Vagina (tissue), 2 donors: ENCODE data around the gene SLC38A9. TPM values are rescaled to one million over a fixed set of nuclear protein-coding genes. Genes with fewer than 3 reads are reported as not detected.
"Not testable (repeated sequence)": the region's sequence is repeated elsewhere in the genome, so short reads cannot be mapped to it uniquely, and the experiment has no call there.

Source experiments
- DNase-seq, 2 donors: peaks; one replicate each; pipeline ENCODE4 v3.0.0-alpha.2; 2017; ENCODE audit errors: extremely low spot score in 2 of 2
- H3K27ac ChIP-seq: fragments of 200-600 bp; sonication (generic); one replicate; pipeline ENCODE4 v1.5.1; 2019
- H3K27me3 ChIP-seq: fragments of 200-600 bp; sonication (generic); one replicate; pipeline ENCODE4 v1.5.1; 2019
- H3K36me3 ChIP-seq, 2 donors: fragments of 200-600 bp; sonication (generic); one replicate each; pipeline ENCODE4 v1.5.1; 2017 to 2019
- H3K4me1 ChIP-seq: fragments of 200-600 bp; sonication (generic); one replicate; pipeline ENCODE4 v1.5.1; 2019
- H3K4me3 ChIP-seq, 2 donors: fragments of 200-600 bp; sonication (generic); 1 replicate in 1 of 2; 2 replicates in 1 of 2; pipeline ENCODE4 v1.5.1; 2016 to 2019
- H3K9me3 ChIP-seq: fragments of 200-600 bp; sonication (generic); one replicate; pipeline ENCODE4 v1.5.1; 2019
- CTCF ChIP-seq, 3 experiments: fragments of 450-650 bp in 2 of 3; fragments of 200-600 bp in 1 of 3; sonication (generic) in 1 of 3; IDR thresholded peaks; one replicate each; pipeline ENCODE4 v1.5.1; 2017 to 2019; ENCODE audit warnings: antibody characterized with exemption in 3 of 3, mild to moderate bottlenecking in 2 of 3, moderate library complexity in 2 of 3
- POLR2A ChIP-seq, 2 donors: fragments of 450-650 bp; IDR thresholded peaks; one replicate each; pipeline ENCODE4 v1.6.1; 2017; ENCODE audit warnings: antibody characterized with exemption in 2 of 2, mild to moderate bottlenecking in 2 of 2, moderate library complexity in 2 of 2
- POLR2AphosphoS5 ChIP-seq, 2 donors: sonication (generic); formaldehyde crosslinking; IDR thresholded peaks; one replicate each; pipeline ENCODE4 v1.9.0; 2017; ENCODE audit warnings: antibody characterized with exemption in 2 of 2, mild to moderate bottlenecking in 2 of 2, low read depth in 1 of 2; ENCODE audit not compliant: insufficient read depth in 1 of 2
- intact Hi-C: fragments of 100-400 bp; cut with DNase I; formaldehyde crosslinking; loops from one replicate; pipeline ENCODE4 v1.15.1; 2023
- total RNA-seq: library from RNA; depleted of rRNA; stranded (reverse); fragments of >200 nt; gene quantifications from one replicate; pipeline ENCODE4 v1.2.3, GENCODE V29; 2016

Gene SLC38A9
- 23.3 TPM for total RNA-seq

- TF ChIP-seq POLR2AphosphoS5 (IDR thresholded peaks at IDR 0.05; ENCODE audit: insufficient read depth in 1 of 2, low read depth in 1 of 2) (peak; percentile 78 to 79), POLR2A (IDR thresholded peaks at IDR 0.05) (no peak), CTCF (IDR thresholded peaks at IDR 0.05) (peak in 1 of 3 experiments; percentile 34)
- intact Hi-C loops: no loop called here
- H3K27ac ChIP-seq: peak within 1 kb of the TSS; percentile 46
- H3K9me3 ChIP-seq: no peaks in the 10 kb centered on the region
- H3K4me1 ChIP-seq: peaks cover 17% of the 10 kb centered on the region
- DNase-seq: peak in 1 of 2 donors; percentile 89
- H3K4me3 ChIP-seq: peak within 1 kb of the TSS; percentile 80 to 90
- H3K27me3 ChIP-seq: no peaks in the 10 kb centered on the region
- H3K36me3 ChIP-seq: no peaks in the 10 kb centered on the region
Measured at GRCh38 chr5:55712023-55712859, at the start of gene SLC38A9. TSS of gene SLC38A9 (minus strand) at chr5:55712324. CDS start at chr5:55697958, 14,366 bp downstream.

GRCh38 chr5:55761721-55762120 lies 49.6 kb upstream of the SLC38A9 start:
- H3K4me1 ChIP-seq, H3K9me3 ChIP-seq, H3K4me3 ChIP-seq, H3K27me3 ChIP-seq, intact Hi-C loops, H3K36me3 ChIP-seq, DNase-seq, H3K27ac ChIP-seq: not testable (repeated sequence)

GRCh38 chr5:55758714-55759113 lies 46.6 kb upstream of the SLC38A9 start:
- TF ChIP-seq CTCF (IDR thresholded peaks at IDR 0.05) (no peak), POLR2A (IDR thresholded peaks at IDR 0.05) (no peak), POLR2AphosphoS5 (IDR thresholded peaks at IDR 0.05; ENCODE audit: insufficient read depth in 1 of 2, low read depth in 1 of 2) (no peak)
- Histone ChIP-seq H3K4me3 (no peak overlapping the region), H3K36me3 (no peaks in the 10 kb centered on the region), H3K27me3 (no peaks in the 10 kb centered on the region), H3K27ac (no peak overlapping the region), H3K4me1 (no peaks in the 10 kb centered on the region), H3K9me3 (no peaks in the 10 kb centered on the region)
- intact Hi-C loops: no loop called here
- no peak for DNase-seq

GRCh38 chr5:55758231-55758630 lies 46.1 kb upstream of the SLC38A9 start:
- intact Hi-C loops: no loop called here
- H3K36me3 ChIP-seq: no peaks in the 10 kb centered on the region
- TF ChIP-seq POLR2A (IDR thresholded peaks at IDR 0.05) (no peak), CTCF (IDR thresholded peaks at IDR 0.05) (no peak), POLR2AphosphoS5 (IDR thresholded peaks at IDR 0.05; ENCODE audit: insufficient read depth in 1 of 2, low read depth in 1 of 2) (no peak)

GRCh38 chr5:55750499-55750898 lies 38.4 kb upstream of the SLC38A9 start:
- Histone ChIP-seq H3K4me1 (no peaks in the 10 kb centered on the region), H3K4me3 (no peak overlapping the region), H3K9me3 (no peaks in the 10 kb centered on the region), H3K27me3 (no peaks in the 10 kb centered on the region), H3K36me3 (no peaks in the 10 kb centered on the region), H3K27ac (no peak overlapping the region)
- intact Hi-C loops: no loop called here
- no peak for DNase-seq
- TF ChIP-seq POLR2A (IDR thresholded peaks at IDR 0.05) (no peak), POLR2AphosphoS5 (IDR thresholded peaks at IDR 0.05; ENCODE audit: insufficient read depth in 1 of 2, low read depth in 1 of 2) (no peak), CTCF (IDR thresholded peaks at IDR 0.05) (no peak)

More at GRCh38 chr5:55758231-55758630, 46.1 kb upstream of the SLC38A9 start:
- no peak for DNase-seq
- no peak overlapping the region for H3K27ac ChIP-seq
- H3K4me1 ChIP-seq: no peaks in the 10 kb centered on the region
- H3K4me3 ChIP-seq: no peak overlapping the region
- H3K9me3 ChIP-seq: no peaks in the 10 kb centered on the region
- H3K27me3 ChIP-seq: no peaks in the 10 kb centered on the region
